ENCODE data around the gene C12orf57. TPM values are rescaled to one million over a fixed set of nuclear protein-coding genes. Genes with fewer than 3 reads are reported as not detected.
A peak's percentile ranks its signal among the peaks of the same experiment; 100 is the strongest.

Gene C12orf57
- total and polyA plus RNA-seq, 10 of the 15 experiments (the other 5 are each of a cell fraction or from before 2014, with no cell fraction given): 64.5 to 377 (median 211) TPM

DNA sequence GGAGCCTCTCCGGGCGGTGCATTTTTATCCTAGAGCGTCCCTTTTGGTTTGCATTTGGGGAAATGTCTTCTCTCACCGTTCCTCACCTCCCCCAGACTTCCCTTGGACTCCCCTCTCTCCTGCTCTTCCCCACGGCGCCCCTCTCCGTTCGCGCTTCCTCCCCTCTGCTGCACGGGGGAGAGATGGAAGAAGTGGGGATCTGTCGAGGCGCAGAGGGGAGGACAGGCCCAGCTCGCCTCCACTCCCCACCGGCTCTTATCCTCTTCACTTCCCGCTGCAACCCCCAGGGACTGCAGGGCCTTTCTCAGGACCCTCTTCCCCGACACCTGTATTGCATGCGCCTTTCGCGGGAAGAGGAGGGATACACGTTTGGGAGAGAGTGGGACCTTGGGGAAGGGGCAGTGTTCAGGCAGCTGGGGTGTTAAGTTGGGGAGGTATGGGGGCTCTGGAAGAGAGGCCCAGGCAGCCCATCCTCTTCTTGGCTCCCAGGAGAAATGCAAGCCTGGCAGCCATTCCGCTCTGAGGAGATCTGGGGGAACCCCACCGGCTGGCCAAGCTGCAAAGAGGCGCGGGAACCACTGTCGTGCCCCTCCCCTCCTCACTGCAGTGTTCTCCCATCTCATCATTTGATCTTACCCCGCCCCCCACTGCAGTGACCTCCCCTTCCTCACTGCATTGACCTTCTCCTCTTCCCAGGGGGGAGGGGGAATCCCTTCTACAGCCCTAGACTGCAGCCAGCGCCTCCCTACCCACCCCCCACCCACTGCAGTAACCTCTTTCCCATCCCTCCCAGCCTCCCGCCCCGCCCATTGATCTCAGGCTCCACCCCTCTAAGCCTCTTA lies 28.7 kb upstream of the C12orf57 start:
- ATAC-seq (peak; percentile 65), FAIRE-seq (no peak), DNase-seq (ENCODE audit: low read depth, low spot score) (no peak)
- H2AFZ ChIP-seq (ENCODE audit: control insufficient read depth, low read depth, low read length): peak overlapping the region; percentile 81
- peak overlapping the region; percentile 59 for H3K27ac ChIP-seq (ENCODE audit: control insufficient read depth, insufficient read depth)
- H3K79me2 ChIP-seq (ENCODE audit: control insufficient read depth, insufficient read depth, low read length): peaks cover 23% of the 10 kb centered on the region
- BruUV-seq (replicated peaks): TSS peak; percentile 61
- RAD21 ChIA-PET (ENCODE audit: unreplicated experiment): interaction anchor here (0.7 kb wide), 1 partner anchor 24 kb away, joined by 3 read pairs; no protein-coding TSS in a partner anchor
- peaks cover 2 to 6% of the 10 kb centered on the region in 2 experiments; a peak in 2 of 4 replicates for H3K36me3 ChIP-seq (ENCODE audit: control insufficient read depth in 2 of 2, insufficient read depth in 2 of 2, low read length in 1 of 2)
- H3K9me3 ChIP-seq (replicated peaks; ENCODE audit: control insufficient read depth, insufficient read depth, low read length): no peaks in the 10 kb centered on the region
- H3K9ac ChIP-seq (ENCODE audit: control insufficient read depth, insufficient read depth, low read length): peak overlapping the region; percentile 83
- H3K4me3 ChIP-seq: peak overlapping the region; percentile 100
- intact Hi-C loops (cut with micrococcal nuclease; ENCODE audit: unreplicated experiment): no loop called here
- no peaks in the 10 kb centered on the region for H3K27me3 ChIP-seq (replicated peaks in 1 of 2; ENCODE audit: control insufficient read depth in 2 of 2, insufficient read depth in 2 of 2, low read length in 1 of 2)
- H3K4me1 ChIP-seq (ENCODE audit: control insufficient read depth, insufficient read depth, low read length): peaks cover 11% of the 10 kb centered on the region
- H4K20me1 ChIP-seq (ENCODE audit: control insufficient read depth, insufficient read depth): no peaks in the 10 kb centered on the region
- 2% methylated on average over 27 of the region's 29 CpGs for WGBS (ENCODE audit: insufficient coverage, insufficient replicate concordance, low lambda C conversion rate, missing lambda C conversion rate)
- SMC1A ChIA-PET (ENCODE audit: uncharacterized antibody, unreplicated experiment): interaction anchor here (1.3 to 3.1 kb wide), 2 partner anchors 23 to 30 kb away, joined by 5 to 16 read pairs; partner anchors contain the start of gene C12orf57
- H3K4me2 ChIP-seq (ENCODE audit: control insufficient read depth, insufficient read depth): peak overlapping the region; percentile 97
- POLR2A ChIA-PET: interaction anchor here (0.6 to 3.0 kb wide), 13 partner anchors 8 to 169 kb away, joined by 3 to 14 read pairs (median 3); partner anchors contain the start of genes C12orf57, CDCA3, RNU7-1 and SPSB2
- in situ Hi-C loops (cut with MboI): no loop called here
- CTCF ChIA-PET: interaction anchor here (1.5 to 4.6 kb wide), 3 partner anchors 9 to 46 kb away, joined by 4 to 20 read pairs (median 18); partner anchors contain the start of gene SPSB2
- TF ChIP-seq SUZ12 (IDR thresholded peaks at IDR 0.05; ENCODE audit: unreplicated experiment): no peak
- TF ChIP-seq TAF1 (IDR thresholded peaks at IDR 0.05; ENCODE audit: borderline replicate concordance, low read depth, low read length): no peak
- 0 out of 2 replicates have a peak, but pooled peaks have one; percentile 11 for TF ChIP-seq GATAD2B (conservative IDR thresholded peaks at IDR 0.05; ENCODE audit: low read depth)
- no peak for TF ChIP-seq ZNF384 (IDR thresholded peaks at IDR 0.05; ENCODE audit: borderline replicate concordance, low read depth, low read length)
- no peak for TF ChIP-seq DPF2 (IDR thresholded peaks at IDR 0.05)
- TF ChIP-seq, protein P1, sequence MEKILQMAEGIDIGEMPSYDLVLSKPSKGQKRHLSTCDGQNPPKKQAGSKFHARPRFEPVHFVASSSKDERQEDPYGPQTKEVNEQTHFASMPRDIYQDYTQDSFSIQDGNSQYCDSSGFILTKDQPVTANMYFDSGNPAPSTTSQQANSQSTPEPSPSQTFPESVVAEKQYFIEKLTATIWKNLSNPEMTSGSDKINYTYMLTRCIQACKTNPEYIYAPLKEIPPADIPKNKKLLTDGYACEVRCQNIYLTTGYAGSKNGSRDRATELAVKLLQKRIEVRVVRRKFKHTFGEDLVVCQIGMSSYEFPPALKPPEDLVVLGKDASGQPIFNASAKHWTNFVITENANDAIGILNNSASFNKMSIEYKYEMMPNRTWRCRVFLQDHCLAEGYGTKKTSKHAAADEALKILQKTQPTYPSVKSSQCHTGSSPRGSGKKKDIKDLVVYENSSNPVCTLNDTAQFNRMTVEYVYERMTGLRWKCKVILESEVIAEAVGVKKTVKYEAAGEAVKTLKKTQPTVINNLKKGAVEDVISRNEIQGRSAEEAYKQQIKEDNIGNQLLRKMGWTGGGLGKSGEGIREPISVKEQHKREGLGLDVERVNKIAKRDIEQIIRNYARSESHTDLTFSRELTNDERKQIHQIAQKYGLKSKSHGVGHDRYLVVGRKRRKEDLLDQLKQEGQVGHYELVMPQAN (conservative IDR thresholded peaks at IDR 0.05): 0 out of 2 replicates have a peak, but pooled peaks have one; percentile 19
- TF ChIP-seq ZNF274 (IDR thresholded peaks at IDR 0.05; ENCODE audit: insufficient read depth, insufficient read length): no peak
- TF ChIP-seq, protein P2, sequence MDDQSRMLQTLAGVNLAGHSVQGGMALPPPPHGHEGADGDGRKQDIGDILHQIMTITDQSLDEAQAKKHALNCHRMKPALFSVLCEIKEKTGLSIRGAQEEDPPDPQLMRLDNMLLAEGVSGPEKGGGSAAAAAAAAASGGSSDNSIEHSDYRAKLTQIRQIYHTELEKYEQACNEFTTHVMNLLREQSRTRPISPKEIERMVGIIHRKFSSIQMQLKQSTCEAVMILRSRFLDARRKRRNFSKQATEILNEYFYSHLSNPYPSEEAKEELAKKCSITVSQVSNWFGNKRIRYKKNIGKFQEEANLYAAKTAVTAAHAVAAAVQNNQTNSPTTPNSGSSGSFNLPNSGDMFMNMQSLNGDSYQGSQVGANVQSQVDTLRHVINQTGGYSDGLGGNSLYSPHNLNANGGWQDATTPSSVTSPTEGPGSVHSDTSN (IDR thresholded peaks at IDR 0.05; ENCODE audit: insufficient replicate concordance, low read depth, low read length): no peak
- TF ChIP-seq BHLHE40 (IDR thresholded peaks at IDR 0.05; ENCODE audit: borderline replicate concordance in 1 of 2, low read depth in 2 of 2, low read length in 1 of 2): no peak
- TF ChIP-seq MXI1 (IDR thresholded peaks at IDR 0.05; ENCODE audit: low read depth, low read length): no peak
- TF ChIP-seq CHD1 (IDR thresholded peaks at IDR 0.05; ENCODE audit: low read depth, low read length): no peak
- TF ChIP-seq SRF (IDR thresholded peaks at IDR 0.05; ENCODE audit: low read depth in 2 of 2, low read length in 2 of 2): no peak
- TF ChIP-seq, protein P3, sequence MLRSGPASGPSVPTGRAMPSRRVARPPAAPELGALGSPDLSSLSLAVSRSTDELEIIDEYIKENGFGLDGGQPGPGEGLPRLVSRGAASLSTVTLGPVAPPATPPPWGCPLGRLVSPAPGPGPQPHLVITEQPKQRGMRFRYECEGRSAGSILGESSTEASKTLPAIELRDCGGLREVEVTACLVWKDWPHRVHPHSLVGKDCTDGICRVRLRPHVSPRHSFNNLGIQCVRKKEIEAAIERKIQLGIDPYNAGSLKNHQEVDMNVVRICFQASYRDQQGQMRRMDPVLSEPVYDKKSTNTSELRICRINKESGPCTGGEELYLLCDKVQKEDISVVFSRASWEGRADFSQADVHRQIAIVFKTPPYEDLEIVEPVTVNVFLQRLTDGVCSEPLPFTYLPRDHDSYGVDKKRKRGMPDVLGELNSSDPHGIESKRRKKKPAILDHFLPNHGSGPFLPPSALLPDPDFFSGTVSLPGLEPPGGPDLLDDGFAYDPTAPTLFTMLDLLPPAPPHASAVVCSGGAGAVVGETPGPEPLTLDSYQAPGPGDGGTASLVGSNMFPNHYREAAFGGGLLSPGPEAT (IDR thresholded peaks at IDR 0.05; ENCODE audit: low read depth): peak; percentile 24; the same call in 1 of the 2 replicates
- TF ChIP-seq YY1 (IDR thresholded peaks at IDR 0.05; ENCODE audit: low read depth, low read length): peak; percentile 78
- TF ChIP-seq SMAD1 (IDR thresholded peaks at IDR 0.05; ENCODE audit: low read depth, partially characterized antibody): no peak

Measured in GM12878 (cell line).